Measurements from ENCODE around the gene IL1R2. TPM values are rescaled to one million over a fixed set of nuclear protein-coding genes. Genes with fewer than 3 reads are reported as not detected.

Gene IL1R2
- total and polyA plus RNA-seq, 2 of the 13 experiments (the other 11 are each of a cell fraction or from before 2014, with no cell fraction given) = 3.6 to 7.3 TPM

- 0 out of 2 replicates have a peak, but pooled peaks have one; percentile 18 for TF ChIP-seq KDM5B (CRISPR knock-in tag; IDR thresholded peaks at IDR 0.05; ENCODE audit: borderline replicate concordance)
- 0 out of 2 replicates have a peak, but pooled peaks have one; percentile 23 for TF ChIP-seq DZIP1 (CRISPR knock-in tag; IDR thresholded peaks at IDR 0.05)
Observed at GRCh38 chr2:101987832-101988231, 3.9 kb upstream of the IL1R2 start (continued).

GRCh38 chr2:101988541-101988940 lies 3.2 kb upstream of the IL1R2 start:
- H3K9me3 ChIP-seq (ENCODE audit: low read length) = no peaks in the 10 kb centered on the region
- FAIRE-seq (no peak), ATAC-seq (peak; percentile 22), DNase-seq (ENCODE audit: low spot score) (no peak)
- H2AFZ ChIP-seq (ENCODE audit: low read length) = no peak overlapping the region
- BruUV-seq (replicated peaks) = no TSS peak
- H3K79me2 ChIP-seq (ENCODE audit: insufficient read depth, low read length) = no peaks in the 10 kb centered on the region
- no peaks in the 10 kb centered on the region for H3K36me3 ChIP-seq (replicated peaks in 1 of 2; ENCODE audit: control insufficient read depth in 1 of 2, insufficient read depth in 2 of 2, low read length in 2 of 2)
- TF ChIP-seq NR1H2 (CRISPR knock-in tag; IDR thresholded peaks at IDR 0.05; ENCODE audit: borderline replicate concordance, low read depth) (no peak), ZNF296 (CRISPR knock-in tag; conservative IDR thresholded peaks at IDR 0.05) (no peak), MZF1 (CRISPR knock-in tag; IDR thresholded peaks at IDR 0.05; ENCODE audit: borderline replicate concordance) (no peak), ZNF687 (CRISPR knock-in tag; IDR thresholded peaks at IDR 0.05) (peak; percentile 31; the same call in 1 of the 2 replicates)
- ChIA-PET CTCF (ENCODE audit: low intra/inter-chr PET ratio, low total read pairs) (no interaction called here), POLR2A (interaction anchor here (3.0 to 5.0 kb wide), 2 partner anchors 11 to 27 kb away, joined by 27 to 58 read pairs; no protein-coding TSS in a partner anchor)
- peak overlapping the region in 2 of 3 experiments; percentile 4 to 34; a peak in 1 of 6 replicates for H3K4me3 ChIP-seq (replicated peaks in 1 of 3; ENCODE audit: insufficient read depth in 1 of 3, low read depth in 2 of 3, low read length in 3 of 3)
- peaks cover 0 to 32% of the 10 kb centered on the region in 2 experiments; a peak in 3 of 5 replicates for H3K27me3 ChIP-seq (ENCODE audit: control insufficient read depth in 1 of 2, insufficient read depth in 2 of 2, low read length in 2 of 2)
- H3K9ac ChIP-seq (ENCODE audit: insufficient read depth, low read depth, low read length) = no peak overlapping the region
- in situ Hi-C loops (cut with HindIII; ENCODE audit: extremely low pct_ligation_motif_present, low pct_unique_long_range_greater_than_20kb) = no loop called here
- no peak overlapping the region for H3K27ac ChIP-seq (ENCODE audit: extremely low read length, insufficient read depth, low read length)
- whole genome bisulfite sequencing (ENCODE audit: low lambda C conversion rate) = 29% methylated on average over 7 of the region's 7 CpGs
- intact Hi-C loops (cut with micrococcal nuclease; ENCODE audit: unreplicated experiment) = loop anchor here (5.0 to 10.0 kb wide), 2 partner anchors 54 to 86 kb away; no protein-coding TSS in a partner anchor
- H4K20me1 ChIP-seq (ENCODE audit: insufficient read depth, low read length) = no peaks in the 10 kb centered on the region
- H3K4me1 ChIP-seq (ENCODE audit: insufficient read depth, low read length) = peaks cover 53% of the 10 kb centered on the region
- peak overlapping the region; percentile 76 for H3K4me2 ChIP-seq (ENCODE audit: low read depth, low read length)
